Cortex of kidney (tissue), 1 donor: Measurements from ENCODE around the gene RNF144A.

ENCODE experiments used
- DNase-seq: peaks from one replicate; lab custom pipeline; 2025; lab: John Stamatoyannopoulos, UW

Gene RNF144A

GRCh38 chr2:7023542-7023941, 106.3 kb downstream of the RNF144A start:
- DNase-seq: no peak

GRCh38 chr2:7024261-7024660, 107.0 kb downstream of the RNF144A start:
- no peak for DNase-seq

- no peak for DNase-seq
Measured at GRCh38 chr2:7025082-7025481, 107.9 kb downstream of the RNF144A start.

- no peak for DNase-seq
Measured at GRCh38 chr2:7026742-7027141, 109.5 kb downstream of the RNF144A start.

- DNase-seq: no peak
Measured at GRCh38 chr2:7027411-7027810, 110.2 kb downstream of the RNF144A start.

- DNase-seq: no peak
Measured at GRCh38 chr2:7027956-7028655, 110.9 kb downstream of the RNF144A start.

- DNase-seq: no peak
Measured at GRCh38 chr2:7028846-7029245, 111.6 kb downstream of the RNF144A start.

- no peak for DNase-seq
Measured at GRCh38 chr2:7029291-7030059, 112.3 kb downstream of the RNF144A start.

GRCh38 chr2:7030810-7031209, 113.6 kb downstream of the RNF144A start:
- no peak for DNase-seq

GRCh38 chr2:7031547-7032245, 114.5 kb downstream of the RNF144A start:
- DNase-seq: no peak

- no peak for DNase-seq
Measured at GRCh38 chr2:7032371-7032770, 115.2 kb downstream of the RNF144A start.

- peak; percentile 13 for DNase-seq
Measured at GRCh38 chr2:7033136-7033960, 116.1 kb downstream of the RNF144A start.

- no peak for DNase-seq
Measured at GRCh38 chr2:7034303-7034702, 117.1 kb downstream of the RNF144A start.

- DNase-seq: no peak
Measured at GRCh38 chr2:7035884-7036283, 118.7 kb downstream of the RNF144A start.

- no peak for DNase-seq
Measured at GRCh38 chr2:7037340-7038333, 120.4 kb downstream of the RNF144A start.

- no peak for DNase-seq
Measured at GRCh38 chr2:7040547-7040946, 123.3 kb downstream of the RNF144A start.

- no peak for DNase-seq
Measured at GRCh38 chr2:7041421-7041820, 124.2 kb downstream of the RNF144A start.

GRCh38 chr2:7043690-7044089, 126.5 kb downstream of the RNF144A start:
- DNase-seq: no peak

GRCh38 chr2:7044253-7045250, 127.3 kb downstream of the RNF144A start:
- no peak for DNase-seq
